Heart right ventricle (tissue), 16 donors: ENCODE measurements around the gene CHD9. TPM values are rescaled to one million over a fixed set of nuclear protein-coding genes. Genes with fewer than 3 reads are reported as not detected.
"Not testable (repeated sequence)": the region's sequence is repeated elsewhere in the genome, so short reads cannot be mapped to it uniquely, and the experiment has no call there.

ENCODE experiments used
- ATAC-seq, 8 donors: fragments of 200-7000 bp; cut with Tn5 transposase; one replicate each; pipeline ENCODE4 v1.9.1; 2020; ENCODE audit warnings: mild to moderate bottlenecking in 8 of 8, moderate library complexity in 8 of 8, moderate number of reproducible peaks in 1 of 8
- DNase-seq, 2 donors: peaks; one replicate each; pipeline ENCODE4 v3.0.0-alpha.2; 2020
- H3K27ac ChIP-seq, 10 donors: fragments of 200-600 bp; sonication (generic) in 2 of 10; one replicate each; pipeline versions ENCODE4 v1.5.0 to v1.8.0; 2020 to 2022; ENCODE audit warnings: mild to moderate bottlenecking in 3 of 10
- H3K27me3 ChIP-seq, 7 donors: fragments of 200-600 bp; one replicate each; pipeline ENCODE4 v1.8.0; 2021 to 2022; ENCODE audit warnings: mild to moderate bottlenecking in 2 of 7
- H3K36me3 ChIP-seq, 9 donors: fragments of 200-600 bp; sonication (generic) in 1 of 9; one replicate each; pipeline versions ENCODE4 v1.5.0 to v1.8.0; 2020 to 2022; ENCODE audit warnings: mild to moderate bottlenecking in 2 of 9
- H3K4me1 ChIP-seq, 9 donors: fragments of 200-600 bp; sonication (generic) in 1 of 9; one replicate each; pipeline versions ENCODE4 v1.5.0 to v1.8.0; 2020 to 2022; ENCODE audit warnings: mild to moderate bottlenecking in 4 of 9
- H3K4me3 ChIP-seq, 10 donors: fragments of 200-600 bp; sonication (generic) in 2 of 10; one replicate each; pipeline versions ENCODE4 v1.5.0 to v1.8.0; 2020 to 2022; ENCODE audit warnings: mild to moderate bottlenecking in 7 of 10, moderate library complexity in 2 of 10
- H3K9me3 ChIP-seq, 11 donors: fragments of 200-600 bp in 10 of 11; sonication (generic) in 2 of 11; one replicate each; pipeline versions ENCODE4 v1.5.0 to v1.8.0; 2013 to 2022; ENCODE audit warnings: mild to moderate bottlenecking in 2 of 11, control low read depth in 1 of 11, moderate library complexity in 1 of 11
- CTCF ChIP-seq, 9 donors: fragments of 200-600 bp; sonication (generic) in 2 of 9; IDR thresholded peaks; one replicate each; pipeline versions ENCODE4 v1.5.0 to v1.8.0; 2021 to 2022; ENCODE audit warnings: antibody characterized with exemption in 9 of 9, mild to moderate bottlenecking in 5 of 9, moderate library complexity in 1 of 9
- WGBS, 2 donors: extraction: QIAGEN DNeasy Blood & Tissue Kit; methylation state at CpG; one replicate each; pipeline ENCODE4 v1.1.7; 2013; ENCODE audit warnings: inconsistent platforms in 1 of 2; 5-methylcytosine and 5-hydroxymethylcytosine counted together
- intact Hi-C, 10 donors: fragments of 100-400 bp; cut with DNase I; formaldehyde crosslinking; loops; one replicate each; pipeline versions ENCODE4 v1.11.1 to v1.14.2; 2022
- polyA plus RNA-seq, 2 donors: library from polyadenylated mRNA; stranded (reverse); fragments of 200-250 nt; gene quantifications; one replicate each; pipeline ENCODE4 v1.2.3, GENCODE V29; 2013
- total RNA-seq, 10 donors: library from RNA; stranded (reverse); fragmentation: NEBNext Ultra II Directional in 3 of 10; extraction: Animal tissue kit (Norgen Biotek cat#: 25700) in 3 of 10; gene quantifications; one replicate each; pipeline versions ENCODE4 v1.2.1 to v1.2.4, GENCODE V29; 2021 to 2023
- donor health status: Arrhythmogenic right ventricular cardiomyopathy.
- donor health status: ischemic (EF 13 %, LVEDD 7.1; RV severe dilation, severe dysfunction).
- donor health status: healthy with polysubstance abuse.
- donor health status: DM: no; HTN: yes; CAD: no.
- donor health status: DM: no; HTN: no; CAD: no.
- donor health status: ischemic (EF 25% LVEDD 6.9; RV normal size, moderate dysfunction).
- donor health status: ischemic (EF 25% LVEDD 5.7; RV mildly dilated, moderate dysfunction).
- donor health status: healthy.
- donor health status: DM: yes; HTN: yes; CAD: no.
- donor health status: Ischemic cardiomyopathy.
- donor health status: ischemic (EF 35%, LVEDD 5.7; RV mildly dilated, moderate dysfunction).
- donor health status: nonischemic (EF 11% LVEDD 7.7; RV severe dilation, severe dysfunction).
- donor health status: DM: yes; HTN: yes; CAD: no.
- donor health status: PGD.
- donor health status: ischemic (EF 29% LVEDD 5.4; RV normal size, mild dysfunction).
- donor health status: nonischemic (EF 23%, LVEDD 6.1; RV moderate dilation, normal function).

CHD9 gene
- total and polyA plus RNA-seq, 12 donors = 7.0 to 58.4 (median 44.6) TPM

DNA sequence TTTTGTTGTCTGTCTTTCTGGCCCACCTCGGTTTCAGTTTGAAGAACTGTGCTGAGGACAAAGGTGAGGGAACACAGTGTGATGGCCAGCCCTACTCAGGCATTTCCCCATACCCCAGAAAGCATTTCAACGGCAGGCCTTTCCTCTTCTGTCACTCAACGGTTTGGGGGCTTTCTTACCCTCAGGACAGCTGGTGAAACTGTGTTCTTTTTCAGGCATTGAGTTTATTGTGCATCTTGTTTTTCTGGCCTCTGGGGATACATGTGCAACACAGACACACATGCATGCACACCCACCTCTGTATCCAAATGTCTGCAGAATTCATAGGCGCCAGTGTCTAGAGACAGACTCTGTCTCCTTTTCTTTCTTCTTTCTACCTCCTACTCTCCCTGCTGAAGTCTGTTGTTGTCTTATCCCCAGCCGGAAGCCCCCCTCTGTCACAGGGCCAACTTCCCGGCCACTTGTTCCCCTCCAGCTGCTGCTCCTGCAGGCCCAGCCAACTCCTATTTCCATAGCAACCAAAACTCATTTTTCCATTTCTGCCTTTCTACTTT, 17.0 kb downstream of the CHD9 start:
- peak; percentile 78 to 97 (median 95) for ATAC-seq
- Histone ChIP-seq H3K27me3 (no peaks in the 10 kb centered on the region), H3K27ac (peak overlapping the region; percentile 55 to 91 (median 76)), H3K4me3 (peak overlapping the region in 8 of 10 donors; percentile 2 to 49 (median 28)), H3K36me3 (peaks cover 0 to 19% (median 0%) of the 10 kb centered on the region in 9 donors), H3K4me1 (peaks cover 4 to 66% (median 48%) of the 10 kb centered on the region in 9 donors), H3K9me3 (peaks cover 0 to 7% (median 0%) of the 10 kb centered on the region in 11 donors)
- peak; percentile 85 to 93 for DNase-seq
- intact Hi-C loops = no loop called here
- 29 to 37% methylated on average over 6 of the region's 6 CpGs for WGBS, 2 donors
- TF ChIP-seq CTCF (IDR thresholded peaks at IDR 0.05) = no peak

DNA sequence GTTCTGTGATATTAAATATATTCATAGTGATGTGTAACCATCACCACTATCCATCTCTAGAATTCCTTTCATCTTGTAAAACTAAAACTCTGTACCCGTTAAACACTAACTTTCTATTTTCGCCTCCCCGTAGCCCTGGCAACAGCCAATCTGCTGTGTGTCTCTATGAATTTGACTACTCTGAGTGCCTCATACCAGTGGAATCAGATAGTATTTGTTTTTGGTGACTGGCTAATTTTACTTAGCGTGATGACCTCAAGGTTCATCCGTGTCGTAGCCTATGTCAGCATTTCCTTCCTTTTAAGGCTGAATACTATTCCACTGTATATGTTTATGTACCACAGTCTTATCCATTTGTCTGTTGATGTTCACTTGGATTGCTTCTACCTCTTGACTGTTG, 18.2 kb downstream of the CHD9 start:
- no peak for DNase-seq
- ATAC-seq = no peak
- Histone ChIP-seq H3K4me1 (peaks cover 4 to 63% (median 45%) of the 10 kb centered on the region in 9 donors), H3K27me3 (no peaks in the 10 kb centered on the region), H3K9me3 (peaks cover 0 to 7% (median 0%) of the 10 kb centered on the region in 11 donors), H3K4me3 (no peak overlapping the region), H3K27ac (peak overlapping the region in 7 of 10 donors; percentile 43 to 91 (median 74)), H3K36me3 (peaks cover 0 to 13% (median 0%) of the 10 kb centered on the region in 9 donors)
- intact Hi-C loops = no loop called here
- no peak for TF ChIP-seq CTCF (IDR thresholded peaks at IDR 0.05)
- 78 to 84% methylated on average over 6 of the region's 6 CpGs for WGBS, 2 donors

- DNase-seq, H3K36me3 ChIP-seq, H3K27me3 ChIP-seq, intact Hi-C loops, H3K4me3 ChIP-seq, ATAC-seq, H3K9me3 ChIP-seq: not testable (repeated sequence)
- peak overlapping the region in 2 of 10 donors; percentile 74 to 91 for H3K27ac ChIP-seq
- peaks cover 4 to 71% (median 37%) of the 10 kb centered on the region in 9 donors for H3K4me1 ChIP-seq
- 63 to 64% methylated on average over 3 of the region's 3 CpGs for WGBS, 2 donors
Measured at GRCh38 chr16:53074296-53074695, 19.5 kb downstream of the CHD9 start.

GRCh38 chr16:53075461-53075860, 20.7 kb downstream of the CHD9 start:
- Histone ChIP-seq H3K4me1 (peaks cover 10 to 73% (median 38%) of the 10 kb centered on the region in 9 donors), H3K27ac (peak overlapping the region in 1 of 10 donors; percentile 91)
- ATAC-seq, H3K27me3 ChIP-seq, H3K4me3 ChIP-seq, H3K36me3 ChIP-seq, intact Hi-C loops, H3K9me3 ChIP-seq, DNase-seq: not testable (repeated sequence)
- WGBS, 2 donors = 93 to 94% methylated on average over 7 of the region's 7 CpGs

DNA sequence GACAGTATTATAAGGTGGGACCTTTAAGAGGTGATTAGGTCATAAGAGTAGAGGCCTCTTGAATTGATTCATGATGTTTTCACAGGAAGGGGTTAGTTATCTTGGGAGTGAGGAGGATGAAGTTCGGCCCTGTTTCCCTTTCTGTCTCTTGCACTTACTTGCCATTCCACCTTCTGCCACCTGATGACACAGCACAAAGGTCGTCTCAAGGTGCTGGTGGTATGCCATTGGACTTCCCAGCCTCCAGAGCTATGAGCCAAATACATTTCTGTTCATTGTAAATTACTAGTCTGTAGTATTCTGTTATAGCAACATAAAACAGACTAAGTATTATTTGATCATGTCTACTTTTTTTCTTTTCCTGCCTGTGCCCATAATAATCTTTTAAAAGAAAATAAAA, 23.5 kb downstream of the CHD9 start:
- peak overlapping the region in 5 of 10 donors; percentile 17 to 92 (median 63) for H3K27ac ChIP-seq
- intact Hi-C loops = no loop called here

More for the DNA sequence above, 23.5 kb downstream of the CHD9 start:
- no peaks in the 10 kb centered on the region for H3K36me3 ChIP-seq
- DNase-seq (no peak), ATAC-seq (no peak)
- no peaks in the 10 kb centered on the region for H3K27me3 ChIP-seq
- H3K4me1 ChIP-seq = peaks cover 6 to 73% (median 43%) of the 10 kb centered on the region in 9 donors
- peaks cover 0 to 7% (median 0%) of the 10 kb centered on the region in 11 donors for H3K9me3 ChIP-seq
- no peak overlapping the region for H3K4me3 ChIP-seq
- WGBS, 2 donors = 78 to 91% methylated on average over 2 of the region's 2 CpGs
- TF ChIP-seq CTCF (IDR thresholded peaks at IDR 0.05) = no peak
